Loucy (cell line): ENCODE measurements around the gene PROC.

ENCODE experiments used
- CTCF ChIP-seq: fragments of 200-600 bp; sonication (generic); conservative IDR thresholded peaks from 2 replicates; pipeline ENCODE4 v1.5.1; 2014; ENCODE audit warnings: mild to moderate bottlenecking, antibody characterized with exemption, low read length
- EZH2phosphoT487 ChIP-seq: fragments of 200-600 bp; IDR thresholded peaks from 2 replicates; pipeline ENCODE4 v1.6.1; 2018; ENCODE audit warnings: antibody characterized with exemption, mild to moderate bottlenecking, moderate library complexity, borderline replicate concordance

GRCh38 chr2:127373362-127374083, 44.7 kb upstream of the PROC start:
- TF ChIP-seq CTCF, result no peak
- no peak for TF ChIP-seq EZH2phosphoT487
